SKM-1 (cell line): Measurements from ENCODE around the gene PADI1.
A peak's percentile ranks its signal among the peaks of the same experiment; 100 is the strongest.

Source experiments
- DNase-seq: peaks from one replicate; lab custom pipeline; 2025; ENCODE audit not compliant: unreplicated experiment; lab: John Stamatoyannopoulos, UW

PADI1 gene

GRCh38 chr1:17196496-17197185 lies 8.3 kb upstream of the PADI1 start:
- no peak for DNase-seq

- DNase-seq = no peak
Measured at GRCh38 chr1:17197696-17198095, 7.2 kb upstream of the PADI1 start.

GRCh38 chr1:17198476-17199258 lies 6.3 kb upstream of the PADI1 start:
- DNase-seq = no peak

- DNase-seq = no peak
Measured at GRCh38 chr1:17199267-17200044, 5.5 kb upstream of the PADI1 start.

- no peak for DNase-seq
Measured at GRCh38 chr1:17200246-17200645, 4.7 kb upstream of the PADI1 start.

- DNase-seq = no peak
Measured at GRCh38 chr1:17200756-17201155, 4.2 kb upstream of the PADI1 start.

- DNase-seq = no peak
Measured at GRCh38 chr1:17201201-17202021, 3.5 kb upstream of the PADI1 start.

- DNase-seq = no peak
Measured at GRCh38 chr1:17205652-17206051, 724 bp downstream of the PADI1 start.

GRCh38 chr1:17206196-17206595 lies 1.3 kb downstream of the PADI1 start:
- no peak for DNase-seq

- DNase-seq = peak; percentile 18
Measured at GRCh38 chr1:17207046-17207445, 2.1 kb downstream of the PADI1 start.

- peak; percentile 41 for DNase-seq
Measured at GRCh38 chr1:17207540-17207939, 2.6 kb downstream of the PADI1 start.

GRCh38 chr1:17207966-17208418 lies 3.1 kb downstream of the PADI1 start:
- peak; percentile 23 for DNase-seq

- no peak for DNase-seq
Measured at GRCh38 chr1:17208546-17208945, 3.6 kb downstream of the PADI1 start.

- no peak for DNase-seq
Measured at GRCh38 chr1:17209430-17209829, 4.5 kb downstream of the PADI1 start.

- DNase-seq = no peak
Measured at GRCh38 chr1:17210176-17210575, 5.2 kb downstream of the PADI1 start.

GRCh38 chr1:17211377-17211776 lies 6.4 kb downstream of the PADI1 start:
- no peak for DNase-seq

GRCh38 chr1:17212009-17212408 lies 7.1 kb downstream of the PADI1 start:
- DNase-seq = no peak

- peak; percentile 92 for DNase-seq
Measured at GRCh38 chr1:17212487-17213121, 7.7 kb downstream of the PADI1 start.

GRCh38 chr1:17213148-17213781 lies 8.3 kb downstream of the PADI1 start:
- DNase-seq = no peak

GRCh38 chr1:17213782-17214148 lies 8.8 kb downstream of the PADI1 start:
- no peak for DNase-seq
